H1 (cell line): ENCODE measurements around the gene IFNG. TPM values are rescaled to one million over a fixed set of nuclear protein-coding genes. Genes with fewer than 3 reads are reported as not detected.

Source experiments
- ASH2L ChIP-seq: fragments of 200-600, 300-600 bp; sonication (generic); IDR thresholded peaks from one replicate; pipeline ENCODE4 v1.7.1; 2017; ENCODE audit warnings: low read length
- BRCA1 ChIP-seq: IDR thresholded peaks from 2 replicates; pipeline ENCODE4 v1.6.1; 2012; ENCODE audit warnings: low read depth, low read length, improper control_type of control experiment
- CBX8 ChIP-seq: fragments of 300-800, 300-1000 bp; sonication (generic); IDR thresholded peaks from 2 replicates; pipeline ENCODE4 v1.7.1; 2016; ENCODE audit warnings: low read depth, low read length, borderline replicate concordance
- NANOG ChIP-seq: IDR thresholded peaks from 2 replicates; pipeline ENCODE4 v1.6.1; 2011; ENCODE audit warnings: low read length, low read depth, mild to moderate bottlenecking, inconsistent platforms; ENCODE audit not compliant: insufficient read depth, poor library complexity, severe bottlenecking
- RAD21 ChIP-seq, 2 experiments: IDR thresholded peaks in 1 of 2; conservative IDR thresholded peaks in 1 of 2; 2 replicates each; pipeline ENCODE4 v1.6.1; 2011; ENCODE audit warnings: low read depth in 2 of 2, low read length in 2 of 2, improper control_type of control experiment in 1 of 2, inconsistent platforms in 1 of 2, mild to moderate bottlenecking in 1 of 2, moderate library complexity in 1 of 2
- SP1 ChIP-seq: IDR thresholded peaks from 2 replicates; pipeline ENCODE4 v1.6.1; 2011; ENCODE audit warnings: low read depth, low read length
- YY1 ChIP-seq: IDR thresholded peaks from 2 replicates; pipeline ENCODE4 v1.6.1; 2011; ENCODE audit warnings: low read depth, mild to moderate bottlenecking, low read length
- polyA plus RNA-seq, 7 experiments: library from polyadenylated mRNA; depleted of rRNA in 3 of 7; stranded (reverse) in 5 of 7; unstranded in 2 of 7; fragments of >200 nt in 5 of 7; fragments of 200-250 nt in 2 of 7; gene quantifications; 1 replicate in 5 of 7; 2 replicates in 1 of 7; 4 replicates in 1 of 7; pipeline versions ENCODE4 v1.2.1 to v1.2.3, GENCODE V29; 2011 to 2013; ENCODE audit warnings: missing spikeins in 2 of 7, mixed read lengths in 2 of 7
- total RNA-seq: library from RNA; stranded (reverse); fragmentation: NEBNext Ultra II Directional; extraction: Animal tissue kit (Norgen Biotek cat#: 25700); gene quantifications from 2 replicates; pipeline ENCODE4 v1.2.1, GENCODE V29; 2021
- TF ChIP-seq, protein P1 (sequence below): IDR thresholded peaks from 2 replicates; pipeline ENCODE4 v1.6.1; 2012; ENCODE audit warnings: low read length, inconsistent platforms
- TF ChIP-seq, protein P2 (sequence below): IDR thresholded peaks from 2 replicates; pipeline ENCODE4 v1.6.1; 2011; ENCODE audit warnings: low read depth, mild to moderate bottlenecking, low read length; ENCODE audit not compliant: insufficient read depth

Gene IFNG
- total and polyA plus RNA-seq, 2 of the 8 experiments (the other 6 are each of a cell fraction or from before 2014, with no cell fraction given): not detected

DNA sequence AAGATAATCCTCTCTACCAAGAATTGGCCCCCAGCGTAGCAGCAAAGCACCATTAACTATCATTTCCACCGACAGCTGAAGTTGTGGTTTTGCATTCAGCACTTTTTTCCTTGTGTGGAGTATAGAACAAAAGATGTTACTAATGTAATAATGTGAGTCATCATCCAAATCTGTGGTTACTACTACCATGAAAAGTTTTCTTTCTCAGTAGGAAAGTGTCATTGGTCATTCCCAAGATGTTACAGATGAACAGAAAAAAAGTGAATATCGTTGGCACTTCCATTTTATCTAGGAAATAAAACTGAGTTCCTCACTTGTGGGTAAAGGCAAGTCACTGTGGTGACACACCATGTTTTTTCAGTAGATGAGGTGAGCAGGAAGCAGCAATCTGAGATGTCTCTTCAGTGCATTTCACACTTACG, 30.3 kb upstream of the IFNG start (continued):
- TF ChIP-seq, protein P1, sequence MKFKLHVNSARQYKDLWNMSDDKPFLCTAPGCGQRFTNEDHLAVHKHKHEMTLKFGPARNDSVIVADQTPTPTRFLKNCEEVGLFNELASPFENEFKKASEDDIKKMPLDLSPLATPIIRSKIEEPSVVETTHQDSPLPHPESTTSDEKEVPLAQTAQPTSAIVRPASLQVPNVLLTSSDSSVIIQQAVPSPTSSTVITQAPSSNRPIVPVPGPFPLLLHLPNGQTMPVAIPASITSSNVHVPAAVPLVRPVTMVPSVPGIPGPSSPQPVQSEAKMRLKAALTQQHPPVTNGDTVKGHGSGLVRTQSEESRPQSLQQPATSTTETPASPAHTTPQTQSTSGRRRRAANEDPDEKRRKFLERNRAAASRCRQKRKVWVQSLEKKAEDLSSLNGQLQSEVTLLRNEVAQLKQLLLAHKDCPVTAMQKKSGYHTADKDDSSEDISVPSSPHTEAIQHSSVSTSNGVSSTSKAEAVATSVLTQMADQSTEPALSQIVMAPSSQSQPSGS: no peak
- TF ChIP-seq RAD21 (IDR thresholded peaks at IDR 0.05 in 1 of 2, conservative IDR thresholded peaks at IDR 0.05 in 1 of 2; ENCODE audit: low read depth in 2 of 2, low read length in 2 of 2) (no peak), NANOG (no peak), YY1 (no peak), ASH2L (no peak), SP1 (no peak), BRCA1 (no peak), CBX8 (no peak)
- TF ChIP-seq, protein P2, sequence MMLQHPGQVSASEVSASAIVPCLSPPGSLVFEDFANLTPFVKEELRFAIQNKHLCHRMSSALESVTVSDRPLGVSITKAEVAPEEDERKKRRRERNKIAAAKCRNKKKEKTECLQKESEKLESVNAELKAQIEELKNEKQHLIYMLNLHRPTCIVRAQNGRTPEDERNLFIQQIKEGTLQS: no peak
- TF ChIP-seq, all 59 proteins: peak for 0
